DND-41 (cell line): ENCODE data around the gene GRIN2A.

ENCODE experiments used
- ATAC-seq: fragments of 200-7000 bp; cut with Tn5 transposase; 3 replicates; pipeline ENCODE4 v1.9.1; 2021; ENCODE audit warnings: low read depth; ENCODE audit not compliant: insufficient read depth
- DNase-seq: peaks from one replicate; pipeline ENCODE4 v3.0.0-alpha.2; 2020
- H2AFZ ChIP-seq: 2 replicates; pipeline ENCODE4 v1.6.0; 2012; ENCODE audit warnings: low read depth, low read length
- H3K27ac ChIP-seq: 2 replicates; pipeline ENCODE4 v1.5.1; 2012; ENCODE audit warnings: low read length, inconsistent platforms
- H3K27me3 ChIP-seq: fragments of 200-600 bp; sonication (generic); 2 replicates; pipeline ENCODE4 v1.6.0; 2012; ENCODE audit warnings: low read length, mild to moderate bottlenecking, inconsistent platforms; ENCODE audit not compliant: insufficient read depth, poor library complexity
- H3K36me3 ChIP-seq: 2 replicates; pipeline ENCODE4 v1.5.1; 2012; ENCODE audit warnings: low read length, inconsistent platforms; ENCODE audit not compliant: insufficient read depth
- H3K4me1 ChIP-seq: 2 replicates; pipeline ENCODE4 v1.5.1; 2012; ENCODE audit warnings: mild to moderate bottlenecking, low read length; ENCODE audit not compliant: insufficient read depth
- H3K4me2 ChIP-seq: 2 replicates; pipeline ENCODE4 v1.6.0; 2012; ENCODE audit warnings: mild to moderate bottlenecking, moderate library complexity, low read length, inconsistent platforms; ENCODE audit not compliant: insufficient read depth
- H3K4me3 ChIP-seq, 2 experiments: fragments of 200-600 bp in 1 of 2; shearing (Covaris generic) in 1 of 2; 2 replicates each; pipeline ENCODE4 v1.5.1; 2012 to 2016; ENCODE audit warnings: inconsistent platforms in 2 of 2, low read length in 2 of 2, mild to moderate bottlenecking in 2 of 2, low read depth in 1 of 2, moderate library complexity in 1 of 2
- H3K79me2 ChIP-seq: 2 replicates; pipeline ENCODE4 v1.6.0; 2012; ENCODE audit warnings: low read length, inconsistent platforms; ENCODE audit not compliant: insufficient read depth
- H3K9ac ChIP-seq: 2 replicates; pipeline ENCODE4 v1.6.0; 2012; ENCODE audit warnings: low read depth, mild to moderate bottlenecking, inconsistent platforms, low read length, moderate library complexity
- H3K9me3 ChIP-seq: 2 replicates; pipeline ENCODE4 v1.5.1; 2012; ENCODE audit warnings: low read length, moderate library complexity, mild to moderate bottlenecking, inconsistent platforms; ENCODE audit not compliant: insufficient read depth, severe bottlenecking
- H4K20me1 ChIP-seq: 2 replicates; pipeline ENCODE4 v1.6.0; 2012; ENCODE audit warnings: low read length; ENCODE audit not compliant: insufficient read depth
- CTCF ChIP-seq: IDR thresholded peaks from 2 replicates; pipeline ENCODE4 v1.5.1; 2012; ENCODE audit warnings: borderline replicate concordance, low read length, moderate library complexity, mild to moderate bottlenecking; ENCODE audit not compliant: poor library complexity, severe bottlenecking; ENCODE audit errors: extremely low read depth
- EZH2 ChIP-seq: IDR thresholded peaks from 3 replicates; pipeline ENCODE4 v1.6.1; 2012; ENCODE audit warnings: borderline replicate concordance, low read depth, mild to moderate bottlenecking, moderate library complexity, low read length, inconsistent platforms; ENCODE audit not compliant: severe bottlenecking

GRIN2A gene

GRCh38 chr16:10103118-10103517 lies 79.1 kb downstream of the GRIN2A start:
- Histone ChIP-seq H3K4me3 (no peak overlapping the region), H3K79me2 (no peaks in the 10 kb centered on the region), H3K36me3 (no peaks in the 10 kb centered on the region), H2AFZ (no peak overlapping the region), H3K27ac (no peak overlapping the region), H3K27me3 (no peaks in the 10 kb centered on the region), H3K4me2 (no peak overlapping the region), H3K9me3 (no peaks in the 10 kb centered on the region), H3K9ac (no peak overlapping the region), H3K4me1 (no peaks in the 10 kb centered on the region), H4K20me1 (no peaks in the 10 kb centered on the region)
- no peak for DNase-seq
- no peak for TF ChIP-seq CTCF
- no peak for TF ChIP-seq EZH2
- no peak for ATAC-seq

- Histone ChIP-seq H3K4me1 (no peaks in the 10 kb centered on the region), H3K27me3 (no peaks in the 10 kb centered on the region), H3K4me2 (no peak overlapping the region), H3K9ac (no peak overlapping the region), H2AFZ (no peak overlapping the region), H4K20me1 (peaks cover 3% of the 10 kb centered on the region; the same call in 1 of the 2 replicates), H3K36me3 (no peaks in the 10 kb centered on the region), H3K9me3 (no peaks in the 10 kb centered on the region), H3K4me3 (no peak overlapping the region), H3K27ac (no peak overlapping the region), H3K79me2 (no peaks in the 10 kb centered on the region)
- no peak for DNase-seq
- no peak for ATAC-seq
- no peak for TF ChIP-seq EZH2
- no peak for TF ChIP-seq CTCF
These were observed 81.4 kb downstream of the GRIN2A start for GRCh38 chr16:10100829-10101228.

GRCh38 chr16:10098991-10099390 lies 83.2 kb downstream of the GRIN2A start:
- no peak overlapping the region for H3K4me2 ChIP-seq
- peaks cover 3% of the 10 kb centered on the region; the same call in 1 of the 2 replicates for H4K20me1 ChIP-seq
- no peaks in the 10 kb centered on the region for H3K36me3 ChIP-seq
- no peaks in the 10 kb centered on the region for H3K9me3 ChIP-seq
- H3K4me1 ChIP-seq = no peaks in the 10 kb centered on the region
- H3K9ac ChIP-seq = no peak overlapping the region
- DNase-seq (no peak), ATAC-seq (no peak)
- H2AFZ ChIP-seq = no peak overlapping the region
- H3K27me3 ChIP-seq = no peaks in the 10 kb centered on the region
- TF ChIP-seq CTCF (no peak), EZH2 (no peak)
- H3K79me2 ChIP-seq = no peaks in the 10 kb centered on the region
- no peak overlapping the region for H3K4me3 ChIP-seq
- no peak overlapping the region for H3K27ac ChIP-seq

- H3K4me1 ChIP-seq = no peaks in the 10 kb centered on the region
- peaks cover 3% of the 10 kb centered on the region; the same call in 1 of the 2 replicates for H4K20me1 ChIP-seq
- H3K79me2 ChIP-seq = no peaks in the 10 kb centered on the region
- no peak for DNase-seq
- no peak overlapping the region for H3K9ac ChIP-seq
- no peak overlapping the region for H3K4me3 ChIP-seq
- no peaks in the 10 kb centered on the region for H3K27me3 ChIP-seq
- ATAC-seq = no peak
- H3K9me3 ChIP-seq = no peaks in the 10 kb centered on the region
- H3K36me3 ChIP-seq = no peaks in the 10 kb centered on the region
- H3K4me2 ChIP-seq = no peak overlapping the region
- no peak overlapping the region for H3K27ac ChIP-seq
- no peak overlapping the region for H2AFZ ChIP-seq
- TF ChIP-seq EZH2 = no peak
- no peak for TF ChIP-seq CTCF
These were observed 85.0 kb downstream of the GRIN2A start for GRCh38 chr16:10097271-10097670.
